ENCODE data around the gene MDM2. TPM values are rescaled to one million over a fixed set of nuclear protein-coding genes. Genes with fewer than 3 reads are reported as not detected.
"Not testable (repeated sequence)": the region's sequence is repeated elsewhere in the genome, so short reads cannot be mapped to it uniquely, and the experiment has no call there.

The MDM2 gene
- polyA plus RNA-seq, 3 donors: 49.2 to 76.8 (median 74.6) TPM

DNA sequence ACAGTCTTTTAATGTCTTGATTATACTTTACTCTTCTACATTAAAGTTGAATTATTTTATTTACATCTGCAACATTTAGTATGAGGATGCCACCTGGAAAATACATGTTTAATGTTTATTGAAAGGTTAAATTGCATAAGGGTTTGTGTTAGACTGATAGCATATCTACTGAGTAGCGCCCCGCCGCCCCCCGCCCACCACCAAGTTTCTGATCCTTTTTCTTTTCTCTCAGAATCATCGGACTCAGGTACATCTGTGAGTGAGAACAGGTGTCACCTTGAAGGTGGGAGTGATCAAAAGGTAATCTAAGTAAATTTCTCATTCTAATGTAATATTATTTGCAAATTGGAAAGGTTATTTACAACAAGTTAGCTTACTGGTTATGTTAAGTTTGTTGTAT is 16.2 kb downstream of the MDM2 start:
- no peak for DNase-seq

GRCh38 chr12:68824597-68825250 is 16.7 kb downstream of the MDM2 start:
- DNase-seq: no peak

DNA sequence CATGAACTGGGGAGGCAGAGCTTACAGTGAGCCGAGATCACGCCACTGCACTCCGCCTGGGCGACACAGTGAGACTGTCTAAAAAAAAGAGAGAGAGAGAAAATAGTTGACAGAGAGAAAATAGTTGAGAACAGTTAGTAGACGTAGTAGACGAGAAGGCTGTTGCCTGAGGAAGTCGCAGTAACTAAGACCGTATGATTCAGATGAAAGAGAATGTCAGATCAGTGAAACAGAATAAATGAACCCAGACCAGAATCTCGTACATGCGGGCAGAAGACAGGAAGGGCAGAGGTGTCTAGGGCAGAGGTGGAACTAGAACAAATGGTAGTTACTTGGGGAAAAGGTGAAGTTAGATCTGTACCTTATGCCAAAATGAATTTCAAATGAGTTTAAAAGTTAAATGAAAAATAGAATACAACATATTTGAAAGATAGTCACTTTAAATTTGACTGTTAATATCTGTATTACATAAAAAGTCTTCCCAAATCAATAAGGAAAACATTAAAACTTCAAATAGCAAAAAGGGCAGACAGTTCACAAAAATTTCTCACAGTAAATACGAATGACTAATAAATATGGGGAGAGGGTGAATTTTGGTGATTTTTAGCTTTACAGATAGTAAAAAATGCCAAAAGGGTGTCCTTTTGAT is 17.7 kb downstream of the MDM2 start:
- no peak for DNase-seq

- DNase-seq: no peak
Observed at GRCh38 chr12:68827895-68828671, 20.1 kb downstream of the MDM2 start.

DNA sequence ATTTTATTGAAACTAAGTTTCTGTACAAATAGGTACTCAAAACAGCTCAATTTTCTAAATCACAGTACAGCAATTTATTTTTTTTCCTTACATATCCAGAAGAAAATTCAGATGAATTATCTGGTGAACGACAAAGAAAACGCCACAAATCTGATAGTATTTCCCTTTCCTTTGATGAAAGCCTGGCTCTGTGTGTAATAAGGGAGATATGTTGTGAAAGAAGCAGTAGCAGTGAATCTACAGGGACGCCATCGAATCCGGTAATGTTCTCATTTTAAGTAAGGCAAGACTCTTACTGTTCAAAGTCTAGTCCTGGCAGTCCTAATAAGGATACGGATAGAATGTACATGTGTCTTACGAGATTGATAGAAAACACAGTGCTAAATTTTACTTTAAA is 20.7 kb downstream of the MDM2 start:
- DNase-seq: no peak

DNA sequence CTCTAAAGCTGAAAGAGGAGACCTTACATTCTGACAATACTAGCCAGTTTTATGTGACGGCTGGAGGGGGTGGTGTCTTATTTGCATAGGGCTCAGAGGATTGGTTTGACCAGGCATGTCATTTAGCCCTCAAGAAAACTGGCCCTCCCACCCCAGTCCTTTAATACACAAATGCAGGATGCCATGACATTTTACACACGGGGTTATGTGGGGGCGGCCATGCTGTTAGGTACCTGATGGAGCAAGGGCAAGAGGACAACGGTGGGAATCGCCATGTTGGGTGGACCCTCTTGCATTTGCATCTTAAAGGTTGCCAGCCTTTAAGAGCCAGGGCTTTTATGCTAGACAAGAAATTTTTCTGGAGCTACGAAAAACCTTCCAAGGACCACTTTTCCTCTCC is 23.3 kb downstream of the MDM2 start:
- DNase-seq: no peak

GRCh38 chr12:68831751-68832503 is 23.9 kb downstream of the MDM2 start:
- no peak for DNase-seq

DNA sequence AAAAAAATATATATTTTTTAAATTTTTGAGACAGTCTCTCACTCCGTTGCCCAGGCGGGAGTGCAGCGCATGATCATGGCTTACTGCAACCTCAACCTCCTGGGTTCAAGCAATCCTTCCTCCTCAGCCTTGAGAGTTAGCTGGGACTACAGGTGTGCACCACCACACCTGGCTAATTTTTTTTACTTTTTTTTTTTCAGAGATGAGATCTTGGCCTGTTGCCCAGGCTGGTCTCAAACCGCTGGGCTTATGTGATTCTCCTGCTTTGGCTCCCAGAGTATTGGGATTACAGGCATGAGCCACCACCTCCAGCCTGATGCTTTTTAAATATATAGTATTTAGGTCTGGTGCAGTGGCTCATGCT is 24.5 kb downstream of the MDM2 start:
- no peak for DNase-seq

DNA sequence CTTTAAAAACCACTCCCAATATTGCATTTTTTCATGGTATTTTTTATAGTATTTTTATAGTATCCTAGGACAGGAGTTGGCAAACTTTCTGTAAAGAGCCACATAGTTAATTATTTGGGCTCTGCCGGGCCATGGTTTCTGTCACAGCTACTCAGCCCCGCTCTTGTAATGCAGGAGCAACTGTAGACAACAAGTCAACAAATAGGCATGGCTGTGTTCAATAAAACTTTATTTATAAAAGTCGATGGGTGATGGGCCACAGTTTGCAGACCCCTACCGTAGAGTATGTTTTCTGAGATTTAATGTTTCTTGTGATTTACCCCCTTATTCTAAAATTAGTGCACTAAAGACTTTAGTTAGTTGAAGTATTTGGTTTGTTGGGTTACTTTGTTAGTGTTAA is 25.5 kb downstream of the MDM2 start:
- no peak for DNase-seq

DNA sequence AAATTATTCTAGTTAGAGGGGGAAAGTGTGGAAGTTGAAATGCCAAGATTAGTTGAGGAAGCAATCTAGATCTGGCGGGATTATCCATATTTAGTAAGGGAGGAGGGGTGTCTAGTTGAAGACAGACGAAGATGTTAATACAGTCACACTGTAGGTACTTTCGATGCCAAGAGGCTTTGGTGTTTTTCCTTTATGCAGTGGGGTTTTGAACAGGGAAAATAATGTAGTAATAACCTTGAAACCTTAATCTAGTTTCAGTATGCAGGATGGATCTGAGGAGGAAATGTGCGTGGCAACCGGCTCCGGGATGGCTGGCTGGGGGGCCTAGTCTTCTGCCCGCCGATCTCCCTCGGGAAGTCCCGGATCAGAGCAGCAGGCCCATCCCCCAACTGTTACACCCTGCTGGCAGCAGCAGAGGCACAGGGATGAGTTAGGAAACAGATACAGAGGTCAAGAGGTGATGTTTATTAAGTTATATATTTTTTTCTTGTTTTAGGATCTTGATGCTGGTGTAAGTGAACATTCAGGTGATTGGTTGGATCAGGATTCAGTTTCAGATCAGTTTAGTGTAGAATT is 27.4 kb downstream of the MDM2 start:
- DNase-seq: no peak

GRCh38 chr12:68837215-68837614 is 29.2 kb downstream of the MDM2 start:
- DNase-seq: no peak

DNA sequence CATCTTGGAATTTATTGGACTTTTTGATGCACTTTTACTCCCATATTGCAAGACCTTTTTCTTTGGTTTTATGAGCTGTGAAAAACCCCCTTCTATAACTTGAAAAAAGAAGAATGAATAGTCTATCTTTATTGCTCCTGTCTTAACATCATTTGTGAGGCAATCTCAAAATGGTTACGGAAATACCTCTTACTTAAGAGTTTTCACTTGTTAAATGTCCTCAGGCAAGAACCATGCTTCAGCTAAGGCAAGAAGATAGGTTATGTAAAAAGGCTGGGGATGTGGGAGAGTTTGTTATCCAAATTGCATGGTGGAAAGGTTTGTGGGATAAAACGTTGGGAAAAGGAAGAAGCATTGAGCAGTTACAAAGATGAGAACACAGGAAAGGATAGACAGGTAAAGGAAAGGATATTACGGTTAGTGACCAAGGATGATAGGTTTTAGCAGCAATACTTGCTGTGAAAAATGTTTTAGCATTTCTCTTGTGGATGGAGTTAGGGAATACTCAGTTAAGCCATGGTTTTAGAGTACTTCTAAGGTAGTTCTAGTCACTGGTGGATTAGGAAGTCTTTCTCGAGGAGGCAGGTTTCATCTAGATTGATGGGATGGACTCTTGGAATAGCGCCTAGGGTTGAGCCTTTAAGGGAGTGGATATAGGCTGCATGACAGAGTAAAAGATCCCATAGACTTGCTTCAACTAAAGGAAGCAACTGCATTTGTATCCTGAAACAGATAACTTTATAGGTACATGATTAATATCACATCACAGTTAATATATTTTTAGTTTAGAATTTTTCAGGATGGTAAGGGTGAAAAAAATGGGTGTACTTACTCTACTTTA is 30.3 kb downstream of the MDM2 start:
- no peak for DNase-seq

GRCh38 chr12:68839183-68840147 is 31.5 kb downstream of the MDM2 start:
- DNase-seq: no peak

DNA sequence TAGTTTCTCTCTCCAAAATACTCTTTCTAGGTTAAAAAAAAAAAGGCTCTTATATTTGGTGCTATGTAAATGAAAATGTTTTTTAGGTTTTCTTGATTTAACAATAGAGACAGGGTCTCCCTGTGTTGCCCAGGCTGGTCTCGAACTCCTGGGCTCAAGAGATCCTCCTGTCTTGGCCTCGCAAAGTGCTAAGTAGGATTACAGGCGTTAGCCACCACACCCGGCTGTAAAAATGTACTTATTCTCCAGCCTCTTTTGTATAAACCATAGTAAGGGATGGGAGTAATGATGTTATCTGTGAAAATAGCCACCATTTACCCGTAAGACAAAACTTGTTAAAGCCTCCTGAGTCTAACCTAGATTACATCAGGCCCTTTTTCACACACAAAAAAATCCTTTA is 33.2 kb downstream of the MDM2 start:
- DNase-seq: not testable (repeated sequence)

- DNase-seq: no peak
Observed at GRCh38 chr12:68841717-68842116, 33.7 kb downstream of the MDM2 start.

GRCh38 chr12:68842123-68842522 is 34.1 kb downstream of the MDM2 start:
- no peak for DNase-seq

GRCh38 chr12:68842784-68843567 is 35.0 kb downstream of the MDM2 start:
- DNase-seq: no peak

GRCh38 chr12:68844318-68844745 is 36.4 kb downstream of the MDM2 start:
- no peak for DNase-seq
